Measurements from ENCODE around the gene ADPRM.

GRCh38 chr17:10648381-10648780 is 49.0 kb upstream of the ADPRM start:
- TF ChIP-seq CTCF (IDR thresholded peaks at IDR 0.05; ENCODE audit: borderline replicate concordance, extremely low read depth, low read length, poor library complexity, severe bottlenecking) (no peak), EZH2 (IDR thresholded peaks at IDR 0.05; ENCODE audit: borderline replicate concordance, low read depth, low read length, severe bottlenecking) (no peak)
